WTC11 (cell line): ENCODE results near the gene TBL1XR1.

Source experiments
- CTCF ChIP-seq: fragments of 200-600 bp; IDR thresholded peaks from 2 replicates; pipeline ENCODE4 v1.8.0; 2022; ENCODE audit warnings: antibody characterized with exemption
- FOXJ3 ChIP-seq: sonication (generic); formaldehyde crosslinking; IDR thresholded peaks from 2 replicates; pipeline ENCODE4 v1.9.0; 2021; ENCODE audit warnings: missing genetic modification reagents, mild to moderate bottlenecking, borderline replicate concordance
- IRF1 ChIP-seq: sonication (generic); formaldehyde crosslinking; IDR thresholded peaks from 2 replicates; pipeline ENCODE4 v1.8.0; 2023; ENCODE audit warnings: missing genetic modification reagents
- JUN ChIP-seq: sonication (generic); formaldehyde crosslinking; IDR thresholded peaks from 2 replicates; pipeline ENCODE4 v1.8.0; 2023; ENCODE audit warnings: mild to moderate bottlenecking, missing genetic modification reagents
- KAT7 ChIP-seq: sonication (generic); formaldehyde crosslinking; IDR thresholded peaks from 2 replicates; pipeline ENCODE4 v1.8.1; 2023; ENCODE audit warnings: missing genetic modification reagents, mild to moderate bottlenecking, borderline replicate concordance
- MAX ChIP-seq: sonication (generic); formaldehyde crosslinking; IDR thresholded peaks from 2 replicates; pipeline ENCODE4 v1.8.0; 2022; ENCODE audit warnings: mild to moderate bottlenecking, missing genetic modification reagents
- NR3C1 ChIP-seq: sonication (generic); formaldehyde crosslinking; conservative IDR thresholded peaks from 2 replicates; pipeline ENCODE4 v1.8.1; 2023; ENCODE audit warnings: low read depth, mild to moderate bottlenecking, missing genetic modification reagents
- SP1 ChIP-seq: sonication (generic); formaldehyde crosslinking; conservative IDR thresholded peaks from 2 replicates; pipeline ENCODE4 v1.8.1; 2022; ENCODE audit warnings: missing genetic modification reagents
- ZNF232 ChIP-seq: sonication (generic); formaldehyde crosslinking; IDR thresholded peaks from 2 replicates; pipeline ENCODE4 v1.8.0; 2022; ENCODE audit warnings: mild to moderate bottlenecking, missing genetic modification reagents
- ZNF423 ChIP-seq: fragments of 250-450 bp; sonication (Bioruptor Pico); IDR thresholded peaks from 2 replicates; pipeline ENCODE4 v2.1.2; 2022; ENCODE audit warnings: mild to moderate bottlenecking, moderate library complexity
- ZNF425 ChIP-seq: fragments of 250-450 bp; sonication (Bioruptor Pico); conservative IDR thresholded peaks from 2 replicates; pipeline ENCODE4 v1.9.0; 2021; ENCODE audit warnings: mild to moderate bottlenecking
- ZNF512 ChIP-seq: sonication (generic); formaldehyde crosslinking; IDR thresholded peaks from 2 replicates; pipeline ENCODE4 v1.8.1; 2022; ENCODE audit warnings: missing genetic modification reagents, borderline replicate concordance
- TF ChIP-seq, protein P1 (sequence below): sonication (generic); formaldehyde crosslinking; IDR thresholded peaks from 2 replicates; pipeline ENCODE4 v1.8.1; 2023; ENCODE audit warnings: mild to moderate bottlenecking, moderate library complexity, missing genetic modification reagents

DNA sequence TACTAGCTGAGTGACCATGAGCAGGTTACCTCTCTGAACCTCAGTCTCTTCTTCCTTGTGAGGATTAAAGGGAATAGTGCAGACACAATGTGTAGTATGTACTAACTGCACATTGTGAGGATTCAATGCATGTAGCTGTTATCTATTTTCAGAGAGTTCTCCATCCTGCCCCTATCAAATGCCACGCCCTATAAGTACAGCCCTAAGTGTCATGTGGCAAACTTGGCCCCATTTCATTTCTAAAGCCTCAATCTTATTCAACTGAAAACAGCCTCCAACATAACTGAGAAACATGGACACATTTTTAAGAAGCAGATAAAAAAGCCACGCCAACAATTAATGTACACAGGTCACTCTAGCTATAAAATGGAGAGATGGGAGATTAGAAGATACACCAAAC, 220.0 kb downstream of the TBL1XR1 start:
- no peak for TF ChIP-seq NR3C1 (CRISPR knock-in tag)
- TF ChIP-seq CTCF = no peak
- no peak for TF ChIP-seq IRF1 (CRISPR knock-in tag)
- TF ChIP-seq FOXJ3 = no peak
- TF ChIP-seq JUN (CRISPR knock-in tag) = no peak
- TF ChIP-seq, protein P1, sequence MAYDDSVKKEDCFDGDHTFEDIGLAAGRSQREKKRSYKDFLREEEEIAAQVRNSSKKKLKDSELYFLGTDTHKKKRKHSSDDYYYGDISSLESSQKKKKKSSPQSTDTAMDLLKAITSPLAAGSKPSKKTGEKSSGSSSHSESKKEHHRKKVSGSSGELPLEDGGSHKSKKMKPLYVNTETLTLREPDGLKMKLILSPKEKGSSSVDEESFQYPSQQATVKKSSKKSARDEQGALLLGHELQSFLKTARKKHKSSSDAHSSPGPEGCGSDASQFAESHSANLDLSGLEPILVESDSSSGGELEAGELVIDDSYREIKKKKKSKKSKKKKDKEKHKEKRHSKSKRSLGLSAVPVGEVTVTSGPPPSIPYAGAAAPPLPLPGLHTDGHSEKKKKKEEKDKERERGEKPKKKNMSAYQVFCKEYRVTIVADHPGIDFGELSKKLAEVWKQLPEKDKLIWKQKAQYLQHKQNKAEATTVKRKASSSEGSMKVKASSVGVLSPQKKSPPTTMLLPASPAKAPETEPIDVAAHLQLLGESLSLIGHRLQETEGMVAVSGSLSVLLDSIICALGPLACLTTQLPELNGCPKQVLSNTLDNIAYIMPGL (CRISPR knock-in tag) = no peak
- no peak for TF ChIP-seq ZNF423 (CRISPR knock-in tag)
- TF ChIP-seq SP1 (CRISPR knock-in tag) = no peak
- TF ChIP-seq ZNF512 (CRISPR knock-in tag) = no peak
- no peak for TF ChIP-seq ZNF425 (CRISPR knock-in tag)
- no peak for TF ChIP-seq MAX
- TF ChIP-seq ZNF232 (CRISPR knock-in tag) = no peak
- TF ChIP-seq KAT7 (CRISPR knock-in tag) = no peak
